H9 (cell line): ENCODE measurements around the gene TBCC. TPM values are rescaled to one million over a fixed set of nuclear protein-coding genes. Genes with fewer than 3 reads are reported as not detected.

Experiments used
- DNase-seq: peaks from one replicate; pipeline ENCODE4 v3.0.0-alpha.2; 2017
- H2AFZ ChIP-seq: one replicate; pipeline ENCODE4 v1.6.1; 2013; ENCODE audit warnings: mild to moderate bottlenecking, low read length, control low read depth, moderate library complexity
- H2AK5ac ChIP-seq: 2 replicates; pipeline ENCODE4 v1.6.1; 2013; ENCODE audit warnings: low read length, control low read depth, mixed read lengths; ENCODE audit not compliant: insufficient read length
- H2BK120ac ChIP-seq: one replicate; pipeline ENCODE4 v1.6.1; 2013; ENCODE audit warnings: low read depth, mild to moderate bottlenecking, low read length, control low read depth, inconsistent platforms; ENCODE audit not compliant: poor library complexity, severe bottlenecking
- H2BK12ac ChIP-seq: 2 replicates; pipeline ENCODE4 v1.6.1; 2013; ENCODE audit warnings: low read length, control low read depth, mixed read lengths, low read depth; ENCODE audit not compliant: insufficient read length
- H2BK15ac ChIP-seq: 2 replicates; pipeline ENCODE4 v1.6.1; 2013; ENCODE audit warnings: low read depth, low read length, control low read depth
- H2BK20ac ChIP-seq: one replicate; pipeline ENCODE4 v1.6.1; 2013; ENCODE audit warnings: low read depth, mild to moderate bottlenecking, low read length, control low read depth, inconsistent platforms; ENCODE audit not compliant: poor library complexity, severe bottlenecking
- H2BK5ac ChIP-seq: 2 replicates; pipeline ENCODE4 v1.6.1; 2013; ENCODE audit warnings: low read length, control low read depth, mixed read lengths; ENCODE audit not compliant: insufficient read length
- H3K14ac ChIP-seq: 2 replicates; pipeline ENCODE4 v1.6.1; 2013; ENCODE audit warnings: low read length, control low read depth; ENCODE audit not compliant: insufficient read depth
- H3K18ac ChIP-seq: 2 replicates; pipeline ENCODE4 v1.6.1; 2013; ENCODE audit warnings: low read depth, mild to moderate bottlenecking, mixed read lengths, low read length, control low read depth; ENCODE audit not compliant: insufficient read length
- H3K23ac ChIP-seq: 2 replicates; pipeline ENCODE4 v1.6.1; 2013; ENCODE audit warnings: low read length, control low read depth, mixed read lengths, low read depth; ENCODE audit not compliant: insufficient read length
- H3K23me2 ChIP-seq: 2 replicates; pipeline ENCODE4 v1.6.1; 2013; ENCODE audit warnings: low read depth, mild to moderate bottlenecking, mixed read lengths, low read length, control low read depth; ENCODE audit not compliant: insufficient read length, poor library complexity, severe bottlenecking
- H3K27ac ChIP-seq: 2 replicates; pipeline ENCODE4 v1.5.1; 2013; ENCODE audit warnings: low read length, control low read depth, mixed read lengths, low read depth; ENCODE audit not compliant: insufficient read length
- H3K27me3 ChIP-seq: 2 replicates; pipeline ENCODE4 v1.6.1; 2013; ENCODE audit warnings: low read length, control low read depth, inconsistent platforms; ENCODE audit not compliant: insufficient read depth
- H3K4ac ChIP-seq: 2 replicates; pipeline ENCODE4 v1.6.1; 2013; ENCODE audit warnings: low read depth, mild to moderate bottlenecking, control low read depth, inconsistent platforms, low read length, moderate library complexity
- H3K4me1 ChIP-seq: 2 replicates; pipeline ENCODE4 v1.6.1; 2013; ENCODE audit warnings: low read length, control low read depth, inconsistent platforms; ENCODE audit not compliant: insufficient read depth
- H3K4me2 ChIP-seq: 2 replicates; pipeline ENCODE4 v1.6.1; 2013; ENCODE audit warnings: low read length, control low read depth, mixed read lengths; ENCODE audit not compliant: insufficient read length, insufficient read depth
- H3K56ac ChIP-seq: 2 replicates; pipeline ENCODE4 v1.6.1; 2013; ENCODE audit warnings: low read depth, mild to moderate bottlenecking, mixed read lengths, low read length, control low read depth; ENCODE audit not compliant: insufficient read length
- H3K79me1 ChIP-seq: 2 replicates; pipeline ENCODE4 v1.6.1; 2013; ENCODE audit warnings: low read depth, mild to moderate bottlenecking, moderate library complexity, low read length, control low read depth, inconsistent platforms; ENCODE audit not compliant: insufficient read depth, poor library complexity, severe bottlenecking
- H3K79me2 ChIP-seq: 2 replicates; pipeline ENCODE4 v1.6.1; 2013; ENCODE audit warnings: low read length, control low read depth, inconsistent platforms; ENCODE audit not compliant: insufficient read depth
- H3K9ac ChIP-seq: 2 replicates; pipeline ENCODE4 v1.6.1; 2013; ENCODE audit warnings: low read length, control low read depth, mixed read lengths; ENCODE audit not compliant: insufficient read length; ENCODE audit errors: extremely low read depth
- H3K9me3 ChIP-seq: one replicate; pipeline ENCODE4 v1.6.1; 2013; ENCODE audit warnings: low read depth, low read length, inconsistent platforms; ENCODE audit not compliant: control insufficient read depth
- H3T11ph ChIP-seq: one replicate; pipeline ENCODE4 v1.6.1; 2013; ENCODE audit warnings: mild to moderate bottlenecking, low read length, control low read depth, inconsistent platforms
- H4K20me1 ChIP-seq: one replicate; pipeline ENCODE4 v1.6.1; 2013; ENCODE audit not compliant: control insufficient read depth, insufficient read length, insufficient read depth
- H4K5ac ChIP-seq: 2 replicates; pipeline ENCODE4 v1.6.1; 2013; ENCODE audit warnings: low read depth, mild to moderate bottlenecking, mixed read lengths, low read length, control low read depth; ENCODE audit not compliant: insufficient read length
- H4K8ac ChIP-seq: replicated peaks from 2 replicates; pipeline ENCODE4 v1.6.1; 2013; ENCODE audit warnings: low read length, control low read depth, mixed read lengths, low read depth; ENCODE audit not compliant: insufficient read length
- H4K91ac ChIP-seq: 2 replicates; pipeline ENCODE4 v1.6.1; 2013; ENCODE audit warnings: low read depth, mild to moderate bottlenecking, moderate library complexity, mixed read lengths, low read length, control low read depth; ENCODE audit not compliant: insufficient read length
- H3K27ac Mint-ChIP-seq, 3 experiments: 2 replicates in 2 of 3; 3 replicates in 1 of 3; pipeline ENCODE4 v1.8.0; 2020 to 2021; ENCODE audit warnings: mixed read lengths in 3 of 3, mild to moderate bottlenecking in 1 of 3, moderate library complexity in 1 of 3
- H3K27me3 Mint-ChIP-seq: 2 replicates; pipeline ENCODE4 v1.8.0; 2021; ENCODE audit warnings: low read depth, mild to moderate bottlenecking, moderate library complexity, mixed read lengths
- H3K36me3 Mint-ChIP-seq, 3 experiments: 2 replicates in 2 of 3; 3 replicates in 1 of 3; pipeline ENCODE4 v1.8.0; 2020 to 2021; ENCODE audit warnings: low read depth in 3 of 3, mixed read lengths in 3 of 3; ENCODE audit not compliant: insufficient read depth in 1 of 3
- H3K4me1 Mint-ChIP-seq, 2 experiments: 2 replicates each; pipeline ENCODE4 v1.8.0; 2020; ENCODE audit warnings: mixed read lengths in 2 of 2
- H3K4me3 Mint-ChIP-seq, 2 experiments: 2 replicates in 1 of 2; 3 replicates in 1 of 2; pipeline ENCODE4 v1.8.0; 2020 to 2021; ENCODE audit warnings: mild to moderate bottlenecking in 2 of 2, mixed read lengths in 2 of 2, moderate library complexity in 1 of 2
- H3K9me3 Mint-ChIP-seq, 2 experiments: 2 replicates in 1 of 2; 3 replicates in 1 of 2; pipeline ENCODE4 v1.8.0; 2020; ENCODE audit warnings: mild to moderate bottlenecking in 2 of 2, mixed read lengths in 2 of 2, moderate library complexity in 1 of 2
- CTCF ChIP-seq: fragments of 200-600 bp; sonication (generic); conservative IDR thresholded peaks from 3 replicates; pipeline ENCODE4 v1.8.0; 2021; ENCODE audit warnings: antibody characterized with exemption, mild to moderate bottlenecking
- WGBS: extraction: QIAGEN DNeasy Blood & Tissue Kit; methylation state at CpG from one replicate; pipeline ENCODE4 v1.1.7; 2013; ENCODE audit warnings: missing lambda C conversion rate, low lambda C conversion rate, mixed read lengths; ENCODE audit not compliant: insufficient read length; ENCODE audit errors: extremely low coverage; 5-methylcytosine and 5-hydroxymethylcytosine counted together
- total RNA-seq: library from RNA; stranded (reverse); gene quantifications from 2 replicates; pipeline ENCODE4 v1.2.1, GENCODE V29; 2021

The TBCC gene
- total RNA-seq, 1 experiment from 2014 or later = 25.6 TPM

- Mint-ChIP-seq H3K4me3 (peak overlapping the region; percentile 98 to 100), H3K9me3 (no peaks in the 10 kb centered on the region), H3K4me1 (peaks cover 12 to 20% of the 10 kb centered on the region in 2 experiments), H3K27ac (no peak overlapping the region), H3K27me3 (no peaks in the 10 kb centered on the region), H3K36me3 (peaks cover 2 to 4% (median 4%) of the 10 kb centered on the region in 3 experiments; a peak in 6 of 7 replicates)
- Histone ChIP-seq H3K9ac (peak overlapping the region; percentile 98), H2AK5ac (no peak overlapping the region), H2BK20ac (no peak overlapping the region), H3K23ac (no peak overlapping the region), H3K27me3 (no peaks in the 10 kb centered on the region), H3K79me2 (peaks cover 6% of the 10 kb centered on the region; the same call in 1 of the 2 replicates), H3K27ac (no peak overlapping the region), H3K4me2 (peak overlapping the region; percentile 90), H3K23me2 (peaks cover 23% of the 10 kb centered on the region), H2BK120ac (no peak overlapping the region), H4K20me1 (no peaks in the 10 kb centered on the region), H4K91ac (no peak overlapping the region), H3K56ac (no peak overlapping the region), H4K5ac (no peak overlapping the region), H4K8ac (no peak overlapping the region), H3K79me1 (peaks cover 8% of the 10 kb centered on the region), H3K4ac (no peak overlapping the region), H2BK12ac (no peak overlapping the region), H3K9me3 (no peaks in the 10 kb centered on the region), H2AFZ (no peak overlapping the region), H3K14ac (no peak overlapping the region), H3T11ph (no peak overlapping the region), H3K4me1 (no peaks in the 10 kb centered on the region), H2BK5ac (no peak overlapping the region), H3K18ac (no peak overlapping the region), H2BK15ac (no peak overlapping the region)
- TF ChIP-seq CTCF = no peak
- DNase-seq = no peak
- WGBS = no CpG with 5 or more reads among the region's 21 CpGs
Measured at GRCh38 chr6:42744351-42744893, 1.5 kb downstream of the TBCC start.
